ENCODE data around the gene LRRC28. TPM values are rescaled to one million over a fixed set of nuclear protein-coding genes. Genes with fewer than 3 reads are reported as not detected.

The LRRC28 gene
- total RNA-seq, 1 donor from 2014 or later = 26.9 TPM

DNA sequence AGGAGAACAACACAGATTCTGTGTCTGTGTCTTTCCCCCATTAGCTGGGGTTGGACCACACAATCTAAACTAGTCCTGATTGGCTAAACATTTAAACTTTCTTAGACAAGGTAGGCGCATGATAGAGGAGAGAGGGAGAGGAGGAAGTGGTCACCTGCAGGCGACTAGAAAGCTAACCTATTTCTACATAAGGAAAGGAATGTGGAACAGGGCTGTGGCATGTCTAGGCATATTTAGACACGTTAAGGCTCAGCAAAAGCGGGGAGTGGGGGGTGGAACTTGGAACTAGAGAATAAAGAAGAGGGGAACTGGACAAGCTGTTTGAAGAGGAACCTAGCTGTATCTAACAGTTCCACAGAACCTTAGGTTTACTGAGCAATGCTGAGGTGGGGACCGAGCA is 12.8 kb downstream of the LRRC28 start:
- no peak overlapping the region for H3K4me3 Mint-ChIP-seq
- no peaks in the 10 kb centered on the region for H3K27me3 Mint-ChIP-seq
- peak overlapping the region; percentile 39 for H3K27ac Mint-ChIP-seq
- no peak for TF ChIP-seq CTCF (conservative IDR thresholded peaks at IDR 0.05)
- DNase-seq (ENCODE audit: extremely low spot score, unreplicated experiment) = no peak
- peaks cover 8% of the 10 kb centered on the region for H3K9me3 Mint-ChIP-seq
- peaks cover 5% of the 10 kb centered on the region for H3K4me1 Mint-ChIP-seq (ENCODE audit: unreplicated experiment)
- peaks cover 13% of the 10 kb centered on the region for H3K36me3 Mint-ChIP-seq

DNA sequence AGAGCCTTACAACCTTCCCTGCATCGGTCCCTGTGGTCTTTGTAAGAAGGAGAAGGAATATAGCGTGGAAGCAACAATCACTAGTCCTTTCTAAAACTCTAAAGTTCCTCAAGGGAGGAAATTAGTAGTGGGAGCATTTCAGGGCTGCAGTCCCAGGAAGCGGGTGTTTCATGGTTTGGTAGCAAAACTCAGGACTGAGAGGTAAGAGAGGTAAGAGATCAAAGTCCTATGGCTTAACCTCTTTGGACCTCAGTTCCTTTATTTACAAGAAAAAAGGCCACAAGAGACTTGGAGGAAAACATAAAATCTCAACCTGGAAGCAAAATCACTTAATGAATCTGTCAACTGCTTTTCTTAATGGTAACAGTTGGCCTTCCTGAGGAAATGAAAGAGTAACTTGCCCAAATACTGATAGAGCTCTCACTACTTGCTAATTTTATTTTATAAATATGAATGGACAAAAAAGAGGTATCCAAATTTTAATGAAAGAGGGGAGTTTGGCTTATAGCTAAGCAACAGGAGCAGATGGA is 14.3 kb downstream of the LRRC28 start:
- peaks cover 13% of the 10 kb centered on the region for H3K36me3 Mint-ChIP-seq
- no peak for DNase-seq (ENCODE audit: extremely low spot score, unreplicated experiment)
- peaks cover 8% of the 10 kb centered on the region for H3K9me3 Mint-ChIP-seq
- TF ChIP-seq CTCF (conservative IDR thresholded peaks at IDR 0.05) = no peak
- H3K4me3 Mint-ChIP-seq = no peak overlapping the region
- no peak overlapping the region for H3K27ac Mint-ChIP-seq
- H3K4me1 Mint-ChIP-seq (ENCODE audit: unreplicated experiment) = peaks cover 5% of the 10 kb centered on the region
- H3K27me3 Mint-ChIP-seq = no peaks in the 10 kb centered on the region

GRCh38 chr15:99267957-99268356 is 16.7 kb downstream of the LRRC28 start:
- H3K4me1 Mint-ChIP-seq (ENCODE audit: unreplicated experiment) = peaks cover 5% of the 10 kb centered on the region
- no peak for TF ChIP-seq CTCF (conservative IDR thresholded peaks at IDR 0.05)

GRCh38 chr15:99268431-99268830 is 17.1 kb downstream of the LRRC28 start:
- Mint-ChIP-seq H3K27me3 (no peaks in the 10 kb centered on the region), H3K4me1 (ENCODE audit: unreplicated experiment) (peaks cover 5% of the 10 kb centered on the region), H3K36me3 (peaks cover 6% of the 10 kb centered on the region), H3K27ac (peak overlapping the region; percentile 69), H3K9me3 (peaks cover 8% of the 10 kb centered on the region), H3K4me3 (no peak overlapping the region)
- DNase-seq (ENCODE audit: extremely low spot score, unreplicated experiment) = no peak
- TF ChIP-seq CTCF (conservative IDR thresholded peaks at IDR 0.05) = no peak

More at GRCh38 chr15:99267957-99268356, 16.7 kb downstream of the LRRC28 start:
- Mint-ChIP-seq H3K4me3 (no peak overlapping the region), H3K27ac (peak overlapping the region; percentile 69), H3K9me3 (peaks cover 8% of the 10 kb centered on the region), H3K36me3 (peaks cover 7% of the 10 kb centered on the region), H3K27me3 (no peaks in the 10 kb centered on the region)
- DNase-seq (ENCODE audit: extremely low spot score, unreplicated experiment) = no peak

DNA sequence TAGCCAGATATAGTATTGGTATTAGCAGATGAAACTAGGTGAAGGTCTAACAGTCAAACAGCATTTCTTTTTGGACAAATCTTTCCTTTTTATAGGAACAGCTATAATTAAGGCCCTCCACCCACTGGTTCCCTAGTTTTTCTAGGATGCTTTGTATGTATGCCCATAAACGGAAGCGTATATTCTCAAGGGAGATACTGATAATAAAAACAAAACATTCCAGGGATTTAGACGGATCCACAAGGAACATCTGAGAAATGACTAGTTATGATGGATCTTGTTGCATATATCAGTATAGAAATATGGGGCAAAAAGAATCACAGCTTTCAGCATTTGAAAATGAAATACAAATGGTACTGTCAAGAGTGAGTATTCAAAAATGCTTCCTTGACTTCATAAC is 22.5 kb downstream of the LRRC28 start:
- DNase-seq (ENCODE audit: extremely low spot score, unreplicated experiment) = no peak
- Mint-ChIP-seq H3K27ac (no peak overlapping the region), H3K27me3 (no peaks in the 10 kb centered on the region), H3K4me3 (no peak overlapping the region), H3K9me3 (no peaks in the 10 kb centered on the region), H3K36me3 (no peaks in the 10 kb centered on the region), H3K4me1 (ENCODE audit: unreplicated experiment) (no peaks in the 10 kb centered on the region)
- no peak for TF ChIP-seq CTCF (conservative IDR thresholded peaks at IDR 0.05)

GRCh38 chr15:99275061-99275460 is 23.8 kb downstream of the LRRC28 start:
- Mint-ChIP-seq H3K27ac (no peak overlapping the region), H3K9me3 (no peaks in the 10 kb centered on the region), H3K4me1 (ENCODE audit: unreplicated experiment) (no peaks in the 10 kb centered on the region), H3K4me3 (no peak overlapping the region), H3K27me3 (no peaks in the 10 kb centered on the region), H3K36me3 (no peaks in the 10 kb centered on the region)
- no peak for DNase-seq (ENCODE audit: extremely low spot score, unreplicated experiment)
- TF ChIP-seq CTCF (conservative IDR thresholded peaks at IDR 0.05) = no peak

All from type B pancreatic cell (in vitro differentiated cells).